22Rv1 (cell line): ENCODE data around the gene SIGLEC7.
"Not testable (repeated sequence)": the region's sequence is repeated elsewhere in the genome, so short reads cannot be mapped to it uniquely, and the experiment has no call there.

Experiments
- H3K27ac ChIP-seq: fragments of 450-650 bp; 2 replicates; pipeline ENCODE4 v1.5.1; 2017
- ZFX ChIP-seq: fragments of 450-650 bp; IDR thresholded peaks from 2 replicates; pipeline ENCODE4 v1.6.1; 2017; ENCODE audit warnings: antibody characterized with exemption, borderline replicate concordance
- TF ChIP-seq, protein P1 (sequence below): fragments of 450-650 bp; IDR thresholded peaks from 2 replicates; pipeline ENCODE4 v1.5.1; 2017; ENCODE audit warnings: mild to moderate bottlenecking

Gene SIGLEC7

DNA sequence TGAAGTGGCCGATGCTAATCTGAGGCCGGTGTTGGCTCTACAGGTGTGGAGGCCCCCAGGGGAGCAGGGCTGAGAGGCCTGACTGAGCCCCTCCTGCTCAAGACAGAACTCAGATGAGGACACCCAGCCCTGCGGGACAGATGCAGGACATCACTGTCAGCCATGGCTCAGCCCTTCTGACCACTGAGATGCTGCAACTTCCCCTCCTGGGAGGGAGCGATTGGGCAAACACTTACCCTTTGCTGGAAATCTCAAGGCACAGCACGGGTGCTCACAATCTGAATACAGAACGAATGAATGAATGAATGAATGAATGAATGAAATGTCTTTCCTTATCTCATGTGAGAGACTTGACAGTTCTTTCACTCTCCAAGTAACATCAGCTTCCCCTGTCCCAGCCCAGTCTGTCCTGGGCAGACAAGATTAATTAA lies 3.5 kb upstream of the SIGLEC7 start:
- H3K27ac ChIP-seq = no peak overlapping the region
- no peak for TF ChIP-seq ZFX
- TF ChIP-seq, protein P1, sequence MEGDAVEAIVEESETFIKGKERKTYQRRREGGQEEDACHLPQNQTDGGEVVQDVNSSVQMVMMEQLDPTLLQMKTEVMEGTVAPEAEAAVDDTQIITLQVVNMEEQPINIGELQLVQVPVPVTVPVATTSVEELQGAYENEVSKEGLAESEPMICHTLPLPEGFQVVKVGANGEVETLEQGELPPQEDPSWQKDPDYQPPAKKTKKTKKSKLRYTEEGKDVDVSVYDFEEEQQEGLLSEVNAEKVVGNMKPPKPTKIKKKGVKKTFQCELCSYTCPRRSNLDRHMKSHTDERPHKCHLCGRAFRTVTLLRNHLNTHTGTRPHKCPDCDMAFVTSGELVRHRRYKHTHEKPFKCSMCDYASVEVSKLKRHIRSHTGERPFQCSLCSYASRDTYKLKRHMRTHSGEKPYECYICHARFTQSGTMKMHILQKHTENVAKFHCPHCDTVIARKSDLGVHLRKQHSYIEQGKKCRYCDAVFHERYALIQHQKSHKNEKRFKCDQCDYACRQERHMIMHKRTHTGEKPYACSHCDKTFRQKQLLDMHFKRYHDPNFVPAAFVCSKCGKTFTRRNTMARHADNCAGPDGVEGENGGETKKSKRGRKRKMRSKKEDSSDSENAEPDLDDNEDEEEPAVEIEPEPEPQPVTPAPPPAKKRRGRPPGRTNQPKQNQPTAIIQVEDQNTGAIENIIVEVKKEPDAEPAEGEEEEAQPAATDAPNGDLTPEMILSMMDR = no peak

DNA sequence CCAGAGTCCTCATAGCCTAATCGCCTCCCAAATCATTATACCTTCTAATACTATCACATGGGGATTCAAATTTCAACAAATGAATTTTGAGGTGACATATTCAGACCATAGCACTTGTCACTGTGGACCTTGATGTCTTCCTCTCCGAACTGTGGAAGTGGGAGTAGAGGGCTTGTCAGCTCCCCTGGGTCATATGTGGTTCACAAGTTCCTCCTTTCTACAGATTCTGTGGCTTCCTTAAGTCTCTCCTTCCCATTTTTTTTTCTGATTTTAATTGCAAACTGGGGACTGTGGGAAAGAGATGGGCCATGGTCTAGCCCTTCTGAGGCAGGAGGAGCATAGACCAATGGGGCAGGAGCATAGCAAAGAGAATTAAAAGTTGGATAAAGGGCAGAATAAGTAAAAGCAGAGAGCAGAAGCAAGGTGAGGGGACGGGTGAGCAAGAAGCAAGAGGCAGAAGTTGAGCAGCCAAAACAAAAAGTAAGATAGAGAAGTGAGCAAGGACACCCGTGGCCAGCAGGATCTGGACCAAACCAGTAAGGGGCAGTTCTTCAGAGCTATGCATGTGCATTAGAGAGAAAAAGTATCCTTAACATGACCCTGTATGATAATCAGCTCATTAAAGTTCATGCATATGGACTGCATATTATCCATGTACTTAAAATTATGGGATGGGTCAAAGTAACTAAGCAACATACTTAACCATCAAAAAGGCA lies 2.6 kb upstream of the SIGLEC7 start:
- no peak overlapping the region for H3K27ac ChIP-seq
- no peak for TF ChIP-seq ZFX
- TF ChIP-seq, protein P1 = no peak

DNA sequence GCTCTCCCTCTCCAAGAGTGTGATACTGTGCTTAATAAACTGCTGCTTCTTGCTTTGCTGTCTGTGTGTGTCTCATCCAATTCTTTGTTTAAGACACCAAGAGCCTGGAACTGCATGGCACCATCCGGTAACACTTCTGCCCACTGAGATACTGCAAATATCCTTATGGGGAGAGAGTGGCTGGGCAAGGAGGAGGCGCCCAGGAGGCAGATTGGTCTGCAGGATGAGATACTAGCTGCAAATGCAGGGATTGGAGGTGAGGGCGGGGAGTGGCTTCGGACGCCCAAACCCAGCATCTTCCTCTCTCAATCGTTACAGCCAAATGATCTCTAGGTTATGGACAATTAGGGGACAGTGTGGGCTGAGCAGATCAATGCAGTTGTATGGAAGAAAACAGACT lies 1.7 kb upstream of the SIGLEC7 start:
- H3K27ac ChIP-seq = no peak overlapping the region
- TF ChIP-seq, protein P1 = no peak
- no peak for TF ChIP-seq ZFX

DNA sequence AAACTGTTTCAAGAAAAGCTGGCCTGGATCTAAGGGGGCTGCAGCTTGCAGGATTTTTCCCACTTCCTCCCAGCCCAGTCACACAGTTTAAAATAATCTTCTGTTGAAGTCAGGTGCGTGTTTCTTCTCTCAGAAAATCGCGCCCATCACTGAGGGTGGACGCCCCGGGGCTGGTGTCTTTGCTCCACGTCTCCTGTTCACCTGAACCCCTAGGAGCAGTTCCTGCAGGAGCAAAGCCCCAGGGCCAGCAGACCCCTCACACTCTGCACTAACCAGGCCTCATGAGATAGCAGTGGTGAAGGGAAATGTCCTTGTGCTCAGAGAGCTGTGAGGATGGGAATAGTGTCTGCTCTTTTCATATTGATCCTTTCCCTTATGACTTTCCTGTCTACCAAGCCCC lies 920 bp upstream of the SIGLEC7 start:
- H3K27ac ChIP-seq = no peak overlapping the region
- TF ChIP-seq, protein P1 = no peak
- no peak for TF ChIP-seq ZFX

DNA sequence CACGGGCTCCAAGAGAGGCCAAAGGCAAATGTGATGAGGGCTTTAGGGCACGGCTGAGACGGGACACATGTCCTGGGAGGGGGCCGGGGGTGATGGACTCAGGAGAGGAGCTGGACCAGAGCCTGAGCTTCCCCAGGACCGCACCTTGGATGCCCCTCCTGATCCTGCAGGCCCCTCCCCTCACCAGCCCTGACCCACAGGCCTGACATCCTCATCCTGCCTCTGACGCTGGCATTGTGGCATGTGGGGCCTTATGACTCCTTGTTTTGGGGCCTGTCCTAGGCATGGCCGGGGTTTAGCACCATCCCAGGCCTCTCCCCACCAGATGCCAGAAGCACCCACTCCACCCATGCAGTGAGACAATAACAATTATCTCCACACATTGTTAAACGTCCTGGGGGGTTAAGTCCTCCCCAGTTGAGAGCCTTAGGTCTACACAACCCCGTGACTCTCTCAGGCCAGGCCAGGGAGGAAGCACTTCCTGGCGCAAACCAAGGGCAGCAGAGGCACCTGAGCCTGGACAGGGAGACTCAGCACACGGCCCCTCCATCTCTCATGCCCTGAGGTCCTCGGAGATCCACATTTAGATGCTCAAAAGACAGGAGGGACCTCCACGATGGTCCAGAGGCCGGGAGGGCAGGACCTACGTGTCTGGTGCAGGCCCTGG lies 841 bp downstream of the SIGLEC7 start:
- H3K27ac ChIP-seq = not testable (repeated sequence)

DNA sequence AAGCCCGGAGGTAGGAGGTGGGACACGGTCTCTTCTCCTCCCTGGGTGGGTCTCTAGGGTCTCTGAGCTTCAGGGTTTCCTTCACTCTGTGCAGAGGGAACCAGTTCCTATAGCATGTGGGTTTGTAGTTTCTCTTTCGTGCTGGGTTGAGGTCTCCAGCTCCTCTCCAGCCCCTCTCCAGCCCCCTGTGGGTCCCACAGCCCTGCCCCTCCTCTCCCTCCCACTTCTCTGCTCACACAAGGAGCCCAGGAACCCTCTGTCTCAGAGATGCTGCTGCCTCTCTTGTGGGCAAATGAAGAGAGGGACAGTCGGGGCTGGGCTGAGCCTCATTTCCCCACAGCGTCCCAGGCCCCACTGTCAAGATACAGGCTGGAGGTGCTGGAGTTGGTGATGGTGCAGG lies 1.4 kb downstream of the SIGLEC7 start:
- TF ChIP-seq, protein P1 = no peak
- no peak for TF ChIP-seq ZFX

DNA sequence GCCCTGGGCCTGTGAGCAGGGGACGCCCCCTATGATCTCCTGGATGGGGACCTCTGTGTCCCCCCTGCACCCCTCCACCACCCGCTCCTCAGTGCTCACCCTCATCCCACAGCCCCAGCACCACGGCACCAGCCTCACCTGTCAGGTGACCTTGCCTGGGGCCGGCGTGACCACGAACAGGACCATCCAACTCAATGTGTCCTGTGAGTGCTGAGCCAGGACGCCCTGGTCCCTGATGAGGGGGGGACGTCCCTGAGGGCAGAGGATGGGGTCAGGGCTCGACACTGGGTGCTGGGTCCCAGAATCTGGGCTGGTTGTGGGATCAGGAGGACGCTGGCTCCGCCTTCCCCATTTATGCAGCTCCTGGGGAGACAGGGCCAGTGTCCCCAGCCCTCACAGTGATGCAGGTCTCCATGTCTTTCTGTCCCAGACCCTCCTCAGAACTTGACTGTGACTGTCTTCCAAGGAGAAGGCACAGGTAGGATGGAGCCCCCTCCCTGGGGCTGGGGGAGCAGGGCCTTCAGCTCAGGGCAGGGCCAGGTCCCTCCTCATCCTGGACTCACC lies 2.5 kb downstream of the SIGLEC7 start:
- TF ChIP-seq, protein P1 = no peak
- no peak for TF ChIP-seq ZFX
- H3K27ac ChIP-seq = no peak overlapping the region

More for the DNA sequence above, 1.4 kb downstream of the SIGLEC7 start:
- H3K27ac ChIP-seq = no peak overlapping the region
